ENCODE data around the gene PTPN1. TPM values are rescaled to one million over a fixed set of nuclear protein-coding genes. Genes with fewer than 3 reads are reported as not detected.

Gene PTPN1
- total and polyA plus RNA-seq, 2 of the 13 experiments (the other 11 are each of a cell fraction or from before 2014, with no cell fraction given): 17.7 to 37.2 TPM

DNA sequence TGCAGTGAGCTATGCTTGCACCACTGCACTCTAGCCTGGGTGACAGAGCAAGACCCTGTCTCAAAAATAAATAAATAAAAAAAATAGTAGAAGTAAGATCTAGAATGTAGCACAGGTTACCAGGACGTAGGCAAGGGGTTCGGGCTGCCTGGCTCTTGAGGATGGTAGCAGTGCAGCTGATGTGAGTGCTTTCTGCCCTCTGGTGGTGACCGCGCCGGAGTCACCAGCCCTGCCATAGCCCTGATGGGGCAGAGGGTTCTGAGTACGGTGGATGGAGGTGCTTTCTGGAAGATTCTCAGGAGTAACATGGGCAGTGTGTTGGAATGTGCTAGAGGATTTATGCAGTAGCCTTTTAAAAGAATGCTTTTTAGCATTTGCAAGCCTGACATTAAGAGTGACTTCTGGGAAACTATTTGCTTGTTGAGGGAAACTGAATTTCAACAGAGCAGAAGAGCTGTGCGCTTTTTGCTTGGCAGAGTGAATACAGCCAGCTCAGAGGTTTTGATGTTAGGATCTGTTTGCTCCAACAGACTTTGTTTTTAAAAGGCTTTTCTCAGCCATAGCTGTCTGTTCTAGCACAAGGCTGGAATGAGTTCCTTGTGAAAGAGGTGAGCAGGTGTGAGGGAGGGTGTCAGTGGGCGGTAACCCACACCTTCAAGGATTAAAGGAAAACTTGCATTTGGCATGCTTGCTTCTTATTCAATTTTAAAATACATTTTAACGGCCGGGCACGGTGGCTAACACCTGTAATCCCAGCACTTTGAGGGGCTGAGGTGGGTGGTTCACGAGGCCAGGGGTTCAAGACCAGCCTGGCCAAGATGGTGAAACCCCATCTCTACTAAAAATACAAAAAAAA lies 65.9 kb downstream of the PTPN1 start (continued):
- TF ChIP-seq ZNF768 (CRISPR knock-in tag; IDR thresholded peaks at IDR 0.05) (peak; percentile 50), ZNF557 (CRISPR knock-in tag; IDR thresholded peaks at IDR 0.05) (no peak), HDAC2 (CRISPR knock-in tag; IDR thresholded peaks at IDR 0.05) (peak; percentile 60; the same call in 1 of the 2 replicates), NONO (IDR thresholded peaks at IDR 0.05) (no peak), NONO (CRISPR knock-in tag; conservative IDR thresholded peaks at IDR 0.05) (no peak), SOX6 (IDR thresholded peaks at IDR 0.05) (no peak), SOX6 (CRISPR knock-in tag; IDR thresholded peaks at IDR 0.05) (no peak), TSC22D2 (CRISPR knock-in tag; IDR thresholded peaks at IDR 0.05; ENCODE audit: borderline replicate concordance) (no peak), MTF1 (CRISPR knock-in tag; IDR thresholded peaks at IDR 0.05) (no peak), ZNF709 (CRISPR knock-in tag; IDR thresholded peaks at IDR 0.05) (no peak), FOXK1 (CRISPR knock-in tag; IDR thresholded peaks at IDR 0.05; ENCODE audit: borderline replicate concordance, low read depth) (peak; percentile 9; the same call in 1 of the 2 replicates), SRSF4 (IDR thresholded peaks at IDR 0.05; ENCODE audit: low read depth, low read length, poor library complexity, severe bottlenecking) (no peak), ARHGAP35 (CRISPR knock-in tag; IDR thresholded peaks at IDR 0.05; ENCODE audit: borderline replicate concordance) (no peak), TEAD2 (CRISPR knock-in tag; IDR thresholded peaks at IDR 0.05) (no peak), STAG1 (CRISPR knock-in tag; IDR thresholded peaks at IDR 0.05) (peak; percentile 96), ZNF274 (CRISPR knock-in tag; IDR thresholded peaks at IDR 0.05) (no peak), AHR (CRISPR knock-in tag; IDR thresholded peaks at IDR 0.05) (peak; percentile 66; the same call in 1 of the 2 replicates), CBX2 (IDR thresholded peaks at IDR 0.05; ENCODE audit: low read depth, low read length) (no peak), CBX2 (CRISPR knock-in tag; IDR thresholded peaks at IDR 0.05; ENCODE audit: low read depth) (no peak), ZNF691 (CRISPR knock-in tag; IDR thresholded peaks at IDR 0.05; ENCODE audit: borderline replicate concordance, low read depth) (peak; percentile 82; the same call in 1 of the 2 replicates), ZNF232 (CRISPR knock-in tag; IDR thresholded peaks at IDR 0.05; ENCODE audit: borderline replicate concordance) (no peak), ZNF761 (CRISPR knock-in tag; conservative IDR thresholded peaks at IDR 0.05) (no peak)
- TF ChIP-seq, protein P1, sequence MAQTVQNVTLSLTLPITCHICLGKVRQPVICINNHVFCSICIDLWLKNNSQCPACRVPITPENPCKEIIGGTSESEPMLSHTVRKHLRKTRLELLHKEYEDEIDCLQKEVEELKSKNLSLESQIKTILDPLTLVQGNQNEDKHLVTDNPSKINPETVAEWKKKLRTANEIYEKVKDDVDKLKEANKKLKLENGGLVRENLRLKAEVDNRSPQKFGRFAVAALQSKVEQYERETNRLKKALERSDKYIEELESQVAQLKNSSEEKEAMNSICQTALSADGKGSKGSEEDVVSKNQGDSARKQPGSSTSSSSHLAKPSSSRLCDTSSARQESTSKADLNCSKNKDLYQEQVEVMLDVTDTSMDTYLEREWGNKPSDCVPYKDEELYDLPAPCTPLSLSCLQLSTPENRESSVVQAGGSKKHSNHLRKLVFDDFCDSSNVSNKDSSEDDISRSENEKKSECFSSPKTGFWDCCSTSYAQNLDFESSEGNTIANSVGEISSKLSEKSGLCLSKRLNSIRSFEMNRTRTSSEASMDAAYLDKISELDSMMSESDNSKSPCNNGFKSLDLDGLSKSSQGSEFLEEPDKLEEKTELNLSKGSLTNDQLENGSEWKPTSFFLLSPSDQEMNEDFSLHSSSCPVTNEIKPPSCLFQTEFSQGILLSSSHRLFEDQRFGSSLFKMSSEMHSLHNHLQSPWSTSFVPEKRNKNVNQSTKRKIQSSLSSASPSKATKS (CRISPR knock-in tag; IDR thresholded peaks at IDR 0.05): no peak
- TF ChIP-seq, protein P2, sequence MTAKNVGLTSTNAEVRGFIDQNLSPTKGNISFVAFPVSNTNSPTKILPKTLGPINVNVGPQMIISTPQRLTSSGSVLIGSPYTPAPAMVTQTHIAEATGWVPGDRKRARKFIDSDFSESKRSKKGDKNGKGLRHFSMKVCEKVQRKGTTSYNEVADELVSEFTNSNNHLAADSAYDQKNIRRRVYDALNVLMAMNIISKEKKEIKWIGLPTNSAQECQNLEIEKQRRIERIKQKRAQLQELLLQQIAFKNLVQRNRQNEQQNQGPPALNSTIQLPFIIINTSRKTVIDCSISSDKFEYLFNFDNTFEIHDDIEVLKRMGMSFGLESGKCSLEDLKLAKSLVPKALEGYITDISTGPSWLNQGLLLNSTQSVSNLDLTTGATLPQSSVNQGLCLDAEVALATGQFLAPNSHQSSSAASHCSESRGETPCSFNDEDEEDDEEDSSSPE (CRISPR knock-in tag; IDR thresholded peaks at IDR 0.05): no peak
- TF ChIP-seq, protein P3, sequence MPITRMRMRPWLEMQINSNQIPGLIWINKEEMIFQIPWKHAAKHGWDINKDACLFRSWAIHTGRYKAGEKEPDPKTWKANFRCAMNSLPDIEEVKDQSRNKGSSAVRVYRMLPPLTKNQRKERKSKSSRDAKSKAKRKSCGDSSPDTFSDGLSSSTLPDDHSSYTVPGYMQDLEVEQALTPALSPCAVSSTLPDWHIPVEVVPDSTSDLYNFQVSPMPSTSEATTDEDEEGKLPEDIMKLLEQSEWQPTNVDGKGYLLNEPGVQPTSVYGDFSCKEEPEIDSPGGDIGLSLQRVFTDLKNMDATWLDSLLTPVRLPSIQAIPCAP (CRISPR knock-in tag; IDR thresholded peaks at IDR 0.05; ENCODE audit: low read depth): no peak
